ENCODE measurements around the gene NUDT16L1. TPM values are rescaled to one million over a fixed set of nuclear protein-coding genes. Genes with fewer than 3 reads are reported as not detected.

Gene NUDT16L1
- total RNA-seq, 8 experiments from 2014 or later, result 13.8 to 35.2 (median 26.5) TPM

GRCh38 chr16:4668313-4668960 is 24.9 kb upstream of the NUDT16L1 start:
- Histone ChIP-seq H3K27ac (no peak overlapping the region), H3K4me1 (replicated peaks in 1 of 2) (peaks cover 0 to 19% of the 10 kb centered on the region in 2 donors), H3K4me3 (no peak overlapping the region)
- in situ Hi-C loops (cut with MboI; ENCODE audit: low pct_unique_long_range_greater_than_20kb in 2 of 9, low sequenced_read_pairs in 9 of 9, unreplicated experiment in 9 of 9), result no loop called here
- no peak for ATAC-seq (replicated peaks in 6 of 8)
- 80 to 100% (median 96%) methylated on average over 2 to 7 of the region's 10 CpGs for WGBS, 10 experiments

- Histone ChIP-seq H3K27ac (no peak overlapping the region), H3K4me3 (no peak overlapping the region), H3K4me1 (replicated peaks in 1 of 2) (no peaks in the 10 kb centered on the region)
- peak in 1 of 8 experiments; percentile 9 for ATAC-seq (replicated peaks in 6 of 8)
- WGBS, 10 experiments, result 87 to 100% (median 93%) methylated on average over 3 to 23 of the region's 33 CpGs; no CpG with 5 or more reads in 2 of the 10 experiments
- in situ Hi-C loops (cut with MboI; ENCODE audit: low pct_unique_long_range_greater_than_20kb in 2 of 9, low sequenced_read_pairs in 9 of 9, unreplicated experiment in 9 of 9), result no loop called here
These were observed 19.8 kb upstream of the NUDT16L1 start for GRCh38 chr16:4673387-4674046.

- Histone ChIP-seq H3K4me1 (replicated peaks in 1 of 2) (no peaks in the 10 kb centered on the region), H3K27ac (no peak overlapping the region), H3K4me3 (no peak overlapping the region)
- in situ Hi-C loops (cut with MboI; ENCODE audit: low pct_unique_long_range_greater_than_20kb in 2 of 9, low sequenced_read_pairs in 9 of 9, unreplicated experiment in 9 of 9), result no loop called here
- ATAC-seq (replicated peaks in 6 of 8), result no peak
- 76 to 100% (median 100%) methylated on average over 1 to 5 of the region's 9 CpGs; no CpG with 5 or more reads in 3 of the 10 experiments for WGBS, 10 experiments
These were observed 18.3 kb upstream of the NUDT16L1 start for GRCh38 chr16:4674926-4675530.

GRCh38 chr16:4675864-4676786 is 17.2 kb upstream of the NUDT16L1 start:
- in situ Hi-C loops (cut with MboI; ENCODE audit: low pct_unique_long_range_greater_than_20kb in 2 of 9, low sequenced_read_pairs in 9 of 9, unreplicated experiment in 9 of 9), result no loop called here
- H3K4me1 ChIP-seq (replicated peaks in 1 of 2), result no peaks in the 10 kb centered on the region
- whole genome bisulfite sequencing, 10 experiments, result 59 to 93% (median 80%) methylated on average over 1 to 8 of the region's 23 CpGs; no CpG with 5 or more reads in 4 of the 10 experiments
- no peak overlapping the region for H3K27ac ChIP-seq
- peak in 3 of 8 experiments; percentile 7 to 11 (median 9) for ATAC-seq (replicated peaks in 6 of 8)
- H3K4me3 ChIP-seq, result no peak overlapping the region

- no peak overlapping the region for H3K27ac ChIP-seq
- peaks cover 0 to under 1% of the 10 kb centered on the region in 2 donors for H3K4me1 ChIP-seq (replicated peaks in 1 of 2)
- in situ Hi-C loops (cut with MboI; ENCODE audit: low pct_unique_long_range_greater_than_20kb in 2 of 9, low sequenced_read_pairs in 9 of 9, unreplicated experiment in 9 of 9), result no loop called here
- peak in 2 of 8 experiments; percentile 67 to 89 for ATAC-seq (replicated peaks in 6 of 8)
- no peak overlapping the region for H3K4me3 ChIP-seq
- WGBS, 10 experiments, result 74 to 96% (median 93%) methylated on average over 2 to 8 of the region's 11 CpGs; no CpG with 5 or more reads in 5 of the 10 experiments
These were observed 16.5 kb upstream of the NUDT16L1 start for GRCh38 chr16:4676831-4677230.

GRCh38 chr16:4677390-4677789 is 16.0 kb upstream of the NUDT16L1 start:
- WGBS, 10 experiments, result 80 to 94% (median 90%) methylated on average over 2 to 6 of the region's 17 CpGs; no CpG with 5 or more reads in 7 of the 10 experiments
- Histone ChIP-seq H3K4me1 (replicated peaks in 1 of 2) (peaks cover 0 to 3% of the 10 kb centered on the region in 2 donors), H3K4me3 (no peak overlapping the region), H3K27ac (no peak overlapping the region)
- peak in 1 of 8 experiments; percentile 5 for ATAC-seq (replicated peaks in 6 of 8)
- in situ Hi-C loops (cut with MboI; ENCODE audit: low pct_unique_long_range_greater_than_20kb in 2 of 9, low sequenced_read_pairs in 9 of 9, unreplicated experiment in 9 of 9), result no loop called here

GRCh38 chr16:4677994-4678393 is 15.4 kb upstream of the NUDT16L1 start:
- in situ Hi-C loops (cut with MboI; ENCODE audit: low pct_unique_long_range_greater_than_20kb in 2 of 9, low sequenced_read_pairs in 9 of 9, unreplicated experiment in 9 of 9), result no loop called here
- Histone ChIP-seq H3K27ac (no peak overlapping the region), H3K4me3 (no peak overlapping the region), H3K4me1 (replicated peaks in 1 of 2) (peaks cover 0 to 3% of the 10 kb centered on the region in 2 donors)
- ATAC-seq (replicated peaks in 6 of 8), result no peak
- 87 to 100% (median 89%) methylated on average over 1 to 6 of the region's 9 CpGs; no CpG with 5 or more reads in 4 of the 10 experiments for WGBS, 10 experiments

GRCh38 chr16:4678596-4678995 is 14.8 kb upstream of the NUDT16L1 start:
- Histone ChIP-seq H3K4me1 (replicated peaks in 1 of 2) (peaks cover 0 to 3% of the 10 kb centered on the region in 2 donors), H3K27ac (no peak overlapping the region), H3K4me3 (no peak overlapping the region)
- in situ Hi-C loops (cut with MboI; ENCODE audit: low pct_unique_long_range_greater_than_20kb in 2 of 9, low sequenced_read_pairs in 9 of 9, unreplicated experiment in 9 of 9), result no loop called here
- WGBS, 10 experiments, result 50% methylated on average over 1 of the region's 6 CpGs; no CpG with 5 or more reads in 9 of the 10 experiments
- ATAC-seq (replicated peaks in 6 of 8), result no peak

- peaks cover 0 to 3% of the 10 kb centered on the region in 2 donors for H3K4me1 ChIP-seq (replicated peaks in 1 of 2)
- ATAC-seq (replicated peaks in 6 of 8), result no peak
- H3K4me3 ChIP-seq, result no peak overlapping the region
- 87 to 100% (median 94%) methylated on average over 1 to 12 of the region's 20 CpGs; no CpG with 5 or more reads in 6 of the 10 experiments for whole genome bisulfite sequencing, 10 experiments
- in situ Hi-C loops (cut with MboI; ENCODE audit: low pct_unique_long_range_greater_than_20kb in 2 of 9, low sequenced_read_pairs in 9 of 9, unreplicated experiment in 9 of 9), result no loop called here
- no peak overlapping the region for H3K27ac ChIP-seq
These were observed 14.1 kb upstream of the NUDT16L1 start for GRCh38 chr16:4679156-4679849.

GRCh38 chr16:4679850-4680636 is 13.3 kb upstream of the NUDT16L1 start:
- 86 to 100% (median 96%) methylated on average over 1 to 32 of the region's 47 CpGs; no CpG with 5 or more reads in 5 of the 10 experiments for WGBS, 10 experiments
- Histone ChIP-seq H3K4me1 (replicated peaks in 1 of 2) (peaks cover 0 to 3% of the 10 kb centered on the region in 2 donors), H3K4me3 (no peak overlapping the region), H3K27ac (no peak overlapping the region)
- in situ Hi-C loops (cut with MboI; ENCODE audit: low pct_unique_long_range_greater_than_20kb in 2 of 9, low sequenced_read_pairs in 9 of 9, unreplicated experiment in 9 of 9), result no loop called here
- ATAC-seq (replicated peaks in 6 of 8), result peak in 2 of 8 experiments; percentile 52 to 78

- H3K4me3 ChIP-seq, result no peak overlapping the region
- 72 to 100% (median 90%) methylated on average over 1 to 5 of the region's 26 CpGs; no CpG with 5 or more reads in 5 of the 10 experiments for WGBS, 10 experiments
- no peak for ATAC-seq (replicated peaks in 6 of 8)
- H3K27ac ChIP-seq, result no peak overlapping the region
- in situ Hi-C loops (cut with MboI; ENCODE audit: low pct_unique_long_range_greater_than_20kb in 2 of 9, low sequenced_read_pairs in 9 of 9, unreplicated experiment in 9 of 9), result no loop called here
- peaks cover 0 to 3% of the 10 kb centered on the region in 2 donors for H3K4me1 ChIP-seq (replicated peaks in 1 of 2)
These were observed 12.5 kb upstream of the NUDT16L1 start for GRCh38 chr16:4680673-4681470.
